Transverse colon (tissue), 4 donors: ENCODE data around the gene ABHD17A. TPM values are rescaled to one million over a fixed set of nuclear protein-coding genes. Genes with fewer than 3 reads are reported as not detected.
A peak's percentile ranks its signal among the peaks of the same experiment; 100 is the strongest.
"Not testable (repeated sequence)": the region's sequence is repeated elsewhere in the genome, so short reads cannot be mapped to it uniquely, and the experiment has no call there.

ENCODE experiments used
- DNase-seq: peaks from one replicate; pipeline ENCODE4 v3.0.0-alpha.2; 2019
- H3K27ac ChIP-seq, 4 donors: fragments of 200-600 bp; sonication (generic); 2 replicates each; pipeline ENCODE4 v1.5.1; 2016 to 2018; ENCODE audit warnings: inconsistent platforms in 4 of 4
- H3K27me3 ChIP-seq: fragments of 200-600 bp; sonication (generic); 2 replicates; pipeline ENCODE4 v1.5.1; 2017; ENCODE audit warnings: inconsistent platforms
- H3K36me3 ChIP-seq, 4 donors: fragments of 200-600 bp; sonication (generic); 2 replicates each; pipeline ENCODE4 v1.5.1; 2017 to 2019; ENCODE audit warnings: inconsistent platforms in 4 of 4
- H3K4me1 ChIP-seq, 4 donors: fragments of 200-600 bp; sonication (generic); 2 replicates each; pipeline ENCODE4 v1.5.1; 2017 to 2020; ENCODE audit warnings: inconsistent platforms in 4 of 4
- H3K4me3 ChIP-seq, 4 donors: fragments of 200-600 bp; sonication (generic); 1 replicate in 1 of 4; 2 replicates in 3 of 4; pipeline versions ENCODE4 v1.5.1 to v1.6.1; 2017 to 2019; ENCODE audit warnings: inconsistent platforms in 4 of 4
- H3K9me3 ChIP-seq, 2 donors: fragments of 200-600 bp; sonication (generic); 2 replicates each; pipeline ENCODE4 v1.5.1; 2017 to 2019; ENCODE audit warnings: inconsistent platforms in 2 of 2
- CTCF ChIP-seq, 5 experiments: fragments of 200-600 bp in 3 of 5; fragments of 450-650 bp in 2 of 5; sonication (generic) in 3 of 5; IDR thresholded peaks; 1 replicate in 2 of 5; 2 replicates in 3 of 5; pipeline ENCODE4 v1.5.1; 2016 to 2017; ENCODE audit warnings: antibody characterized with exemption in 5 of 5, inconsistent platforms in 3 of 5, mild to moderate bottlenecking in 2 of 5, moderate library complexity in 1 of 5
- EP300 ChIP-seq: sonication (generic); formaldehyde crosslinking; IDR thresholded peaks from one replicate; pipeline ENCODE4 v1.6.1; 2017; ENCODE audit warnings: antibody characterized with exemption, low read depth
- POLR2A ChIP-seq: fragments of 450-650 bp; IDR thresholded peaks from one replicate; pipeline ENCODE4 v1.6.1; 2016; ENCODE audit warnings: antibody characterized with exemption, mild to moderate bottlenecking, moderate library complexity
- POLR2AphosphoS5 ChIP-seq, 3 donors: sonication (generic); formaldehyde crosslinking; IDR thresholded peaks; one replicate each; pipeline ENCODE4 v1.6.1; 2016; ENCODE audit warnings: antibody characterized with exemption in 3 of 3
- WGBS, 2 donors: methylation state at CpG; one replicate each; pipeline ENCODE4 v1.1.5; 2018; ENCODE audit warnings: low coverage in 1 of 2; 5-methylcytosine and 5-hydroxymethylcytosine counted together
- in situ Hi-C, 4 donors: fragments of 200-750 bp; cut with MboI; loops; one replicate each; pipeline versions ENCODE4 v1.15.0 to v1.15.1; 2017; ENCODE audit warnings: low sequenced_read_pairs in 3 of 4, low pct_ligation_motif_present in 1 of 4, low pct_unique_long_range_greater_than_20kb in 1 of 4
- intact Hi-C: fragments of 100-400 bp; cut with DNase I; formaldehyde crosslinking; loops from one replicate; pipeline ENCODE4 v1.15.1; 2023; ENCODE audit warnings: low total_unique reads
- total RNA-seq, 4 donors: library from RNA; depleted of rRNA; stranded (reverse); fragments of >200 nt; gene quantifications; one replicate each; pipeline ENCODE4 v1.1.0, GENCODE V29; 2016

ABHD17A gene
- total RNA-seq, 4 donors from 2014 or later, result 90.0 to 179 (median 140) TPM

GRCh38 chr19:1880611-1881392 is 4.5 kb downstream of the ABHD17A start:
- H3K27ac ChIP-seq, result no peak overlapping the region
- peaks cover 27 to 48% (median 34%) of the 10 kb centered on the region in 4 donors for H3K4me1 ChIP-seq
- H3K9me3 ChIP-seq, result no peaks in the 10 kb centered on the region
- no peak for DNase-seq
- peak overlapping the region in 1 of 4 donors; percentile 6 for H3K4me3 ChIP-seq
- no peaks in the 10 kb centered on the region for H3K27me3 ChIP-seq
- in situ Hi-C loops, result no loop called here
- TF ChIP-seq POLR2A (no peak), EP300 (no peak), POLR2AphosphoS5 (IDR thresholded peaks at IDR 0.05) (no peak), CTCF (IDR thresholded peaks at IDR 0.05) (no peak)
- H3K36me3 ChIP-seq, result no peaks in the 10 kb centered on the region
- intact Hi-C loops, result no loop called here
- 93% methylated on average over 15 of the region's 35 CpGs; no CpG with 5 or more reads in 1 of the 2 donors for WGBS, 2 donors

- H3K27me3 ChIP-seq, H3K36me3 ChIP-seq, H3K27ac ChIP-seq, DNase-seq, intact Hi-C loops, H3K4me3 ChIP-seq, in situ Hi-C loops, H3K9me3 ChIP-seq: not testable (repeated sequence)
- H3K4me1 ChIP-seq, result peaks cover 27 to 54% (median 37%) of the 10 kb centered on the region in 4 donors
- 88% methylated on average over 9 of the region's 17 CpGs; no CpG with 5 or more reads in 1 of the 2 donors for WGBS, 2 donors
Observed at GRCh38 chr19:1879982-1880381, 5.3 kb downstream of the ABHD17A start.

- H3K4me3 ChIP-seq, intact Hi-C loops, H3K27ac ChIP-seq, H3K36me3 ChIP-seq, H3K27me3 ChIP-seq, H3K9me3 ChIP-seq, in situ Hi-C loops, DNase-seq: not testable (repeated sequence)
- WGBS, 2 donors, result 87% methylated on average over 7 of the region's 8 CpGs; no CpG with 5 or more reads in 1 of the 2 donors
- peaks cover 25 to 58% (median 40%) of the 10 kb centered on the region in 4 donors for H3K4me1 ChIP-seq
Observed at GRCh38 chr19:1878583-1878982, 6.7 kb downstream of the ABHD17A start.

- H3K27ac ChIP-seq, result peak overlapping the region in 1 of 4 donors; percentile 96
- in situ Hi-C loops, H3K36me3 ChIP-seq, H3K4me3 ChIP-seq, DNase-seq, intact Hi-C loops, H3K9me3 ChIP-seq, H3K27me3 ChIP-seq: not testable (repeated sequence)
- peaks cover 20 to 54% (median 36%) of the 10 kb centered on the region in 4 donors for H3K4me1 ChIP-seq
- WGBS, 2 donors, result 73% methylated on average over 22 of the region's 47 CpGs; no CpG with 5 or more reads in 1 of the 2 donors
Observed at GRCh38 chr19:1877280-1877660, 8.0 kb downstream of the ABHD17A start.

- Histone ChIP-seq H3K4me3 (peak overlapping the region; percentile 69 to 98 (median 80)), H3K4me1 (peaks cover 15 to 51% (median 32%) of the 10 kb centered on the region in 4 donors), H3K27ac (peak overlapping the region; percentile 93 to 97 (median 95))
- 25 to 35% methylated on average over 9 to 35 of the region's 53 CpGs for WGBS, 2 donors
- in situ Hi-C loops, H3K27me3 ChIP-seq, H3K36me3 ChIP-seq, intact Hi-C loops, H3K9me3 ChIP-seq, DNase-seq: not testable (repeated sequence)
Observed at GRCh38 chr19:1876496-1877279, 8.6 kb downstream of the ABHD17A start.
